Measurements from ENCODE around the gene VN1R5. TPM values are rescaled to one million over a fixed set of nuclear protein-coding genes. Genes with fewer than 3 reads are reported as not detected.
"Not testable (repeated sequence)": the region's sequence is repeated elsewhere in the genome, so short reads cannot be mapped to it uniquely, and the experiment has no call there.

Gene VN1R5
- total RNA-seq, 2 donors from 2014 or later: not detected

DNA sequence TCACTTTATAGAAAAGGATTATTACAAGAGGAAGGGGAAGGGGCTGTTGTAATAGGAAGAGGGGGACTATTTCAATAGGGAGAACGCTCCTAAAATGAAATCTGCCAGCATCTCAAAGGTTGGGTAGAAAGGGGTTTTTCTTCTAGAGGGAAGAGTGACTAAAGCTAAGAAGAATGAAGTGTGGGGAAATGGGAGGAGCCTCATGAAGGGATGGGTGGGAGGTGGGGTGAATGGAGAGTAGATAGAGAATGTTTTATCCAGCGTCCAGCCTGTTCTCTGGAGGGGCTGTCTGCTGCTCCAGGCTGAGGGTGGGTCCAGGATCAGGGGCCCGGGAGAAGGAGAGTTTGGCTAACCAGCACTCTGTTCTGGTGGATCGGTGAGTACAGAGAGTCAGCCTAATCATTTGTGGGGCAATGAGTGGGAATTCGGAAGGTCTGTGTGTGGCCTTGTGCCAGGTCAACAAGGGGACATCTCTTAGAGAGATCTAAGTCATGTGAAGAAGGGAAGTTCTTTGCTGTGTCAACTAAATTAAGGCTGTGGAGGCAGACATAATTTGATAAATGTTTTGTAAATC is 25.2 kb downstream of the VN1R5 start:
- no peak overlapping the region for H3K27ac ChIP-seq
- no peak for TF ChIP-seq POLR2A (IDR thresholded peaks at IDR 0.05)
- TF ChIP-seq, protein P1, sequence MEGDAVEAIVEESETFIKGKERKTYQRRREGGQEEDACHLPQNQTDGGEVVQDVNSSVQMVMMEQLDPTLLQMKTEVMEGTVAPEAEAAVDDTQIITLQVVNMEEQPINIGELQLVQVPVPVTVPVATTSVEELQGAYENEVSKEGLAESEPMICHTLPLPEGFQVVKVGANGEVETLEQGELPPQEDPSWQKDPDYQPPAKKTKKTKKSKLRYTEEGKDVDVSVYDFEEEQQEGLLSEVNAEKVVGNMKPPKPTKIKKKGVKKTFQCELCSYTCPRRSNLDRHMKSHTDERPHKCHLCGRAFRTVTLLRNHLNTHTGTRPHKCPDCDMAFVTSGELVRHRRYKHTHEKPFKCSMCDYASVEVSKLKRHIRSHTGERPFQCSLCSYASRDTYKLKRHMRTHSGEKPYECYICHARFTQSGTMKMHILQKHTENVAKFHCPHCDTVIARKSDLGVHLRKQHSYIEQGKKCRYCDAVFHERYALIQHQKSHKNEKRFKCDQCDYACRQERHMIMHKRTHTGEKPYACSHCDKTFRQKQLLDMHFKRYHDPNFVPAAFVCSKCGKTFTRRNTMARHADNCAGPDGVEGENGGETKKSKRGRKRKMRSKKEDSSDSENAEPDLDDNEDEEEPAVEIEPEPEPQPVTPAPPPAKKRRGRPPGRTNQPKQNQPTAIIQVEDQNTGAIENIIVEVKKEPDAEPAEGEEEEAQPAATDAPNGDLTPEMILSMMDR (IDR thresholded peaks at IDR 0.05): no peak
- no peak overlapping the region for H3K4me3 ChIP-seq
- intact Hi-C loops (cut with DNase I): no loop called here
- ATAC-seq: no peak
- no peaks in the 10 kb centered on the region for H3K27me3 ChIP-seq
- WGBS, 2 donors: 43 to 52% methylated on average over 5 of the region's 5 CpGs
- no peaks in the 10 kb centered on the region for H3K4me1 ChIP-seq
- no peaks in the 10 kb centered on the region for H3K36me3 ChIP-seq (replicated peaks in 1 of 2; ENCODE audit: insufficient read depth in 1 of 2, low read depth in 2 of 2)
- DNase-seq: no peak
- no peaks in the 10 kb centered on the region for H3K9me3 ChIP-seq

DNA sequence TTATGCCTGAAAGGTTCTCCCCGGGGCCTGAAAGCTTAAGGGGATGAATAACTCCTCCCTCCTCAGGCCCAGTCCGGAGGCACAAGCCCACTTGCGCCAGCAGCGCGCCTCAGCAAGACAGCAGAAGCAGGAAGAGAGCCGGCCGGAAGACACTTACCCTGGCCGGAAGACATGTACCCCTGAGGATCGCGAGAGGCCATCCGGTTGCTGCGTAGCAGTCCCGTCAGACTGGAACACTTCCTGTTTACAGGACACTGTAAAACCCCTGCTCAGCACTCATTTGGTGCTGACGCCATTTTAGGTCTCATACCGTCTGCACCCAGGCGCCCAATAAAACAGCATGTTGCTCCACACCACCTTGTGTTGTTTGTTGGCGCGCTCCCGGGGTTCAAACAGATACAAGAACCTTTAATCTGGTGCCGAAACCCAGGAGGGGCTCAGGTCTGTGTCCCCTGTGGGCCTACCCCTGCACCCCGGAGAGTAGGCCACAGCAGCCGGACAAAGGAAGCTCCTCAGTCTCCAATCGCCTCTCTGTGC is 30.3 kb downstream of the VN1R5 start:
- ATAC-seq (no peak), DNase-seq (no peak)
- no peaks in the 10 kb centered on the region for H3K27me3 ChIP-seq
- no peak overlapping the region for H3K27ac ChIP-seq
- no peaks in the 10 kb centered on the region for H3K36me3 ChIP-seq (replicated peaks in 1 of 2; ENCODE audit: insufficient read depth in 1 of 2, low read depth in 2 of 2)
- H3K4me3 ChIP-seq: no peak overlapping the region
- 94 to 97% methylated on average over 10 to 23 of the region's 23 CpGs for WGBS, 2 donors
- intact Hi-C loops (cut with DNase I): no loop called here
- TF ChIP-seq POLR2A (IDR thresholded peaks at IDR 0.05): no peak
- TF ChIP-seq, protein P1 (IDR thresholded peaks at IDR 0.05): no peak
- no peaks in the 10 kb centered on the region for H3K9me3 ChIP-seq
- no peaks in the 10 kb centered on the region for H3K4me1 ChIP-seq

DNA sequence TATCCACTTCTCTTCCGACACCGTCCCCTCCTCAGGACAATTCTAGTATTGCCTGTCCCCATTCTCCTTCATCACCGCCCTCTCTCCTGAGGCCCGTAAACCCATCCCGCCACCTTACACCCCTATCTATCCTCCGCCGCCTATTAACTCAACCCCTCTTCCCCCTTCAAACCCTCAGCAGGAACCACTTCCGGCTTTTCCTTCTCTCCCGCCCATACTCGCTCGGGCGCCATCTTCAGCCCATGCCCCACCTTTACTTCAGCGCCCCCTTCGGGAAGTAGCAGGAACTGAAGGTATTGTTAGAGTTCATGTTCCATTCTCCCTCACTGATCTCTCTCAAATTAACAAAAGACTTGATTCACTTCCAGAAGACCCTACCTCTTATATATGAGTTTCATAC is 31.6 kb downstream of the VN1R5 start:
- Histone ChIP-seq H3K36me3 (replicated peaks in 1 of 2; ENCODE audit: insufficient read depth in 1 of 2, low read depth in 2 of 2) (no peaks in the 10 kb centered on the region), H3K27ac (no peak overlapping the region), H3K9me3 (no peaks in the 10 kb centered on the region), H3K27me3 (no peaks in the 10 kb centered on the region), H3K4me1 (no peaks in the 10 kb centered on the region), H3K4me3 (no peak overlapping the region)
- peak in 1 of 4 donors; percentile 8 for DNase-seq
- intact Hi-C loops (cut with DNase I): no loop called here
- ATAC-seq: no peak
- WGBS, 2 donors: 88 to 93% methylated on average over 14 of the region's 14 CpGs
- TF ChIP-seq POLR2A (IDR thresholded peaks at IDR 0.05): no peak
- TF ChIP-seq, protein P1 (IDR thresholded peaks at IDR 0.05): no peak

DNA sequence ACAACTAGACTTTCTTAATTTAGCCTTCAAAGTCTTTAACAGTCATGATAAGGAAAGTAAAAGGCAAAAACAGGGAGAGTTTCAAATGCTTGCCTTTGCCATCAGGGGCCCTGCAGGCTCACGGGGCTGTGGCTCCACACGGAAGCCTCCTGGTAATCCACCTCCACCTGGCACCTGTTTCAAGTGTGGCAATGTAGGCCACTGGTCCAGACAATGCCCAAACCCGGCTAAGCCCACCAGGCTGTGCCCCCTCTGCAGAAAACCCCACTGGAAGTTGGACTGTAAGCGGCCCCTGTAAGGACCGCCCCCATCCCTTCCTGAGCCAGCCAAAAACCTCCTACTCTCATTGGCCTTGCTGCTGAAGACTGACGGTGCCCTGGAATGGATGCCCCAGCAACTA is 32.5 kb downstream of the VN1R5 start:
- H3K36me3 ChIP-seq (replicated peaks in 1 of 2; ENCODE audit: insufficient read depth in 1 of 2, low read depth in 2 of 2): no peaks in the 10 kb centered on the region
- DNase-seq (peak in 1 of 4 donors; percentile 5), ATAC-seq (no peak)
- TF ChIP-seq, protein P1 (IDR thresholded peaks at IDR 0.05): no peak
- no peak for TF ChIP-seq POLR2A (IDR thresholded peaks at IDR 0.05)
- no peak overlapping the region for H3K27ac ChIP-seq
- no peaks in the 10 kb centered on the region for H3K27me3 ChIP-seq
- no peaks in the 10 kb centered on the region for H3K4me1 ChIP-seq
- intact Hi-C loops (cut with DNase I): no loop called here
- H3K9me3 ChIP-seq: no peaks in the 10 kb centered on the region
- WGBS, 2 donors: 91 to 94% methylated on average over 4 to 5 of the region's 6 CpGs
- H3K4me3 ChIP-seq: no peak overlapping the region

DNA sequence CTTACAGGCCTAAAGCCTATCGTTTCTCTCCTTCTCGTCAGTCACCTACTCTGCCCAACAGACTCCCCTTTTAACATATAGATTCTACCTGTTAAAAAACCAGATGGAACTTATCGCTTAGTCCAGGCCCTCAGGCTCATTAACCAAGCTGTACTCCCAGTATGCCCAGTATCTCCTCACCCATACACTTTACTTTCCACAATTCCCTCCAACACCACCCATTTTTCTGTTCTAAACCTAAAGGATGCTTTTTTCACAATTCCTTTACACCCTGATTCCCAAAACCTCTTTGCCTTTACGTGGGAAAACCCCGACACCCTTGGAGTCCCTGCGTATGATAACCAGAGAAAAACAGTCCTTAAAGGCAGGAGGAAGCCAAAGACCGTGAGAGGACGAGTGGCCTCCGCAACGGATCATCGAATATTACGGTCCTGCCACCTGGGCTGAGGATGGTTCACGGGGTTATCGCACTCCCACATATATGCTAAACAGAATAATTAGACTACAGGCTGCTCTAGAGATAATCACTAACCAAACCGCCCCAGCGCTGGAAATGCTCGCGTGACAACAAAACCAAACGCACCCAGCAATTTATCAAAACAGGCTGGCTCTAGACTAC is 33.5 kb downstream of the VN1R5 start:
- 85 to 92% methylated on average over 19 of the region's 19 CpGs for WGBS, 2 donors
- not testable (repeated sequence) for ATAC-seq

More for the DNA sequence above, 33.5 kb downstream of the VN1R5 start:
- H3K4me1 ChIP-seq; H3K27ac ChIP-seq; intact Hi-C loops (cut with DNase I); H3K4me3 ChIP-seq; H3K9me3 ChIP-seq; DNase-seq; H3K36me3 ChIP-seq (replicated peaks in 1 of 2; ENCODE audit: insufficient read depth in 1 of 2, low read depth in 2 of 2); H3K27me3 ChIP-seq: not testable (repeated sequence)

Data from body of pancreas (tissue), 4 donors.